Measurements from ENCODE around the gene EFCAB13.

EFCAB13 gene

DNA sequence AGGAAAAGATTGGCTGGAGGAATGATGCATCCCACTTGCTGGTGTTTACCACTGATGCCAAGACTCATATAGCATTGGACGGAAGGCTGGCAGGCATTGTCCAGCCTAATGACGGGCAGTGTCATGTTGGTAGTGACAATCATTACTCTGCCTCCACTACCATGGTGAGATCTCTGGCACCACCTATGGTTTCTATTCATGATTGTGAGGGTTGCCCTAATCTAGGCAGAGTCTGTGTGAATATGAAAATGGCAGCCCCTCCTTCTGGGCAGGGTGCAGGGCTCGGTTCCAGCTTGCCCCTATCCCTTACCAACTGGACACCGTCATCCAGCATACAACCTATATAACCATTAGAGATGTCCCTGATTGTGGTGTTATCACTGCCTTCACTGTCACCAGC lies 36.7 kb upstream of the EFCAB13 start:
- TF ChIP-seq REST (IDR thresholded peaks at IDR 0.05; ENCODE audit: insufficient read depth in 1 of 2, low read depth in 2 of 2, low read length in 2 of 2) (no peak), SIN3A (IDR thresholded peaks at IDR 0.05; ENCODE audit: borderline replicate concordance, insufficient read depth, low read length) (no peak), POLR2AphosphoS5 (IDR thresholded peaks at IDR 0.05; ENCODE audit: low read depth, low read length) (no peak), TAF1 (IDR thresholded peaks at IDR 0.05; ENCODE audit: borderline replicate concordance, insufficient read depth, low read length) (no peak), FOXP2 (optimal IDR thresholded peaks at IDR 0.05; ENCODE audit: borderline replicate concordance, extremely low read depth, extremely low read length, insufficient read depth) (no peak)

- TF ChIP-seq SIN3A (IDR thresholded peaks at IDR 0.05; ENCODE audit: borderline replicate concordance, insufficient read depth, low read length): no peak
- no peak for TF ChIP-seq POLR2AphosphoS5 (IDR thresholded peaks at IDR 0.05; ENCODE audit: low read depth, low read length)
- no peak for TF ChIP-seq TAF1 (IDR thresholded peaks at IDR 0.05; ENCODE audit: borderline replicate concordance, insufficient read depth, low read length)
Observed at GRCh38 chr17:47287639-47288038, 36.1 kb upstream of the EFCAB13 start.

DNA sequence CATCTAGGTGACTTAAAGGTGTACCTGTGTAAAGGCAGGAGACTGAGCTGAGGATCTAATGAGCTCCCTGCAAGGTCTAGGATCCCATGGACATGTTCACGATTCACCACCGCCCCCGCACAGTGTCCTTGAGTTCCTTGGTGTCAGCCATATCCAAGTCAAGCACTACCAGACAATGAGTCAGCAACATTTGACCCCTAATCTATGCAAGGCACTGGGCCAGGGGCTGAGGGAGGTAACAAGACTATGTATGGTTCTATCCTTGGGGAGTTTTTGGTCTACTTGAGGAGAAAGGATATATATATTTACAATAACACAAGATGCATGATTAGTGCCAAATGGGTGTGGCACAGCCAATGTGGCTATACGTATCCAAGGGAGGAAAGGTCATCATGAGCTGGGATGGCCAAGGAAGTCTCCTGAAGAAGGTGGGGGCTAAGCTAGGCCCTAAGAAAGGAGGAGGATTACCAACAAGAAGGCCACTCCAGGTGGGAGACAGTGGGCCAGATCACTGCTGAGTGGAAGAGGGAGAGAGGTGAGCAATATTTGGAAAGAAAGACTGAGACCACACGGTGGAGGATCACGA lies 35.1 kb upstream of the EFCAB13 start:
- TF ChIP-seq TAF1 (IDR thresholded peaks at IDR 0.05; ENCODE audit: borderline replicate concordance, insufficient read depth, low read length): no peak
- no peak for TF ChIP-seq FOXP2 (optimal IDR thresholded peaks at IDR 0.05; ENCODE audit: borderline replicate concordance, extremely low read depth, extremely low read length, insufficient read depth)
- no peak for TF ChIP-seq POLR2AphosphoS5 (IDR thresholded peaks at IDR 0.05; ENCODE audit: low read depth, low read length)
- no peak for TF ChIP-seq REST (IDR thresholded peaks at IDR 0.05; ENCODE audit: insufficient read depth in 1 of 2, low read depth in 2 of 2, low read length in 2 of 2)
- no peak for TF ChIP-seq SIN3A (IDR thresholded peaks at IDR 0.05; ENCODE audit: borderline replicate concordance, insufficient read depth, low read length)

- TF ChIP-seq TAF1 (IDR thresholded peaks at IDR 0.05; ENCODE audit: borderline replicate concordance, insufficient read depth, low read length) (no peak), REST (IDR thresholded peaks at IDR 0.05; ENCODE audit: insufficient read depth in 1 of 2, low read depth in 2 of 2, low read length in 2 of 2) (no peak), POLR2AphosphoS5 (IDR thresholded peaks at IDR 0.05; ENCODE audit: low read depth, low read length) (no peak), SIN3A (IDR thresholded peaks at IDR 0.05; ENCODE audit: borderline replicate concordance, insufficient read depth, low read length) (no peak), FOXP2 (optimal IDR thresholded peaks at IDR 0.05; ENCODE audit: borderline replicate concordance, extremely low read depth, extremely low read length, insufficient read depth) (no peak)
Observed at GRCh38 chr17:47289302-47289701, 34.5 kb upstream of the EFCAB13 start.

DNA sequence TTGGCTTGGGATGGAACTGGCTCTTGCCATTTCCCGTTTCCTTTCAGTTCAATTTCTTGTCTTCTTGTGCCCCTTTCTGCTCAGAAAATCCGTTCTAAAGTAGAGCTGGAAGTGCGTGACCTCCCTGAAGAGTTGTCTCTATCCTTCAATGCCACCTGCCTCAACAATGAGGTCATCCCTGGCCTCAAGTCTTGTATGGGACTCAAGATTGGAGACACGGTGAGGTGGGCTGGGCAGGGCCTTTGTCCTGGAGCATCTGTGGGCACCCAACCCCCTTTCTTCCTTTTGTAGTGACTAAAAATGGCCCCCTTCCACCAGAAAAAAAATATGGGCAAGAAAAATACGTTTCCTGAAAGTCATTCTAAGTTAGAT lies 32.9 kb upstream of the EFCAB13 start:
- TF ChIP-seq FOXP2 (optimal IDR thresholded peaks at IDR 0.05; ENCODE audit: borderline replicate concordance, extremely low read depth, extremely low read length, insufficient read depth) (no peak), SIN3A (IDR thresholded peaks at IDR 0.05; ENCODE audit: borderline replicate concordance, insufficient read depth, low read length) (no peak), TAF1 (IDR thresholded peaks at IDR 0.05; ENCODE audit: borderline replicate concordance, insufficient read depth, low read length) (no peak), REST (IDR thresholded peaks at IDR 0.05; ENCODE audit: insufficient read depth in 1 of 2, low read depth in 2 of 2, low read length in 2 of 2) (no peak), POLR2AphosphoS5 (IDR thresholded peaks at IDR 0.05; ENCODE audit: low read depth, low read length) (no peak)

All from PFSK-1 (cell line).